NCI-H1417 treated with DMSO at 0.1 percent for 48 hours (cell line): ENCODE results near the gene DHRSX.
"Not testable (repeated sequence)": the region's sequence is repeated elsewhere in the genome, so short reads cannot be mapped to it uniquely, and the experiment has no call there.

Experiments
- DNase-seq: peaks from one replicate; lab custom pipeline; 2025; lab: John Stamatoyannopoulos, UW

Gene DHRSX

DNA sequence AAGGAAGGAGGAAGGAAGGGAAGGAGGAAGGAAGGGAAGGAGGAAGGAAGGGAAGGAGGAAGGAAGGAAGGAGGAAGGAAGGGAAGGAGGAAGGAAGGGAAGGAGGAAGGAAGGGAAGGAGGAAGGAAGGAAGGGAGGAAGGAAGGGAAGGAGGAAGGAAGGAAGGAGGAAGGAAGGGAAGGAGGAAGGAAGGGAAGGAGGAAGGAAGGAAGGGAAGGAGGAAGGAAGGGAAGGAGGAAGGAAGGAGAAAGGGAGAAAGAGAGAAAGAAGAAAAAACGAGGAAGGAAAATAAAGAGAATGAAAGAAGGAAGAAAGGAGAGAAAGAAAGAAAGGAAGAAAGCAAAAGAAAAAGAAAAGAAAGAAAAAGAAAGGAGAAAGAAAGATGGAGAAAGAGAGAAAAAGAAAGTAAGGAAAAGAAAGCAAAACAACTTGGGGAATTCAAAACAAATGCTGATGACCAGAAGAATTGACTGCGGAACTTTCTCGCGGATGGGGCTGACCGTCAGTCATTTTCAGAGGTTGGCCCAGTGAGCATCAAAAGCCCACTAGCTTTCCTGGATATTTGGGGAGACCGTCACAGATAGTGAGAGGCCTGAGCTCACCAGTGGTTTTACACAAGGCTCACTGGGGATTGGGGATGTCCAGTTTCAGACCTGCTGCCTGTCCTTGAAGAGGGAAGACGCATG is 286.5 kb downstream of the DHRSX start:
- not testable (repeated sequence) for DNase-seq

DNA sequence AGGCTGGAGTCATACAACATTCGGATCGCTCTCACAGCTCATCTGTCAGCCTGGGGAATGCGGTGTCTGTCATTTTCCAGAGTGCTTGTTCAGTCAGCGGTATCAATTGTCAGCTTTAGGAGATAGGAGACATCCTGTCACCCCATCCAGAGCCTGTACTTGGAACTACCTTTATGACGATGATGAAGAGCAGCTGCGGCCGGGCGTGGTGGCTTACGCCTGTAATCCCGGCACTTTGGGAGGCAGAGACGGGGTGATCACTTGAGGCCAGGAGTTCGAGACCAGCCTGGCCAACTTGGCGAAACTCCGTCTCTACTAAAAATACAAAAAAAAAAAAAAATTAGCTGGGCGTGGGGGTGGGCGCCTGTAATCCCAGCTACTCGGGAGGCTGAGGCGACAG is 289.1 kb downstream of the DHRSX start:
- DNase-seq: not testable (repeated sequence)

- no peak for DNase-seq
Measured at GRCh38 chrX:2193273-2193592, 307.5 kb downstream of the DHRSX start.

DNA sequence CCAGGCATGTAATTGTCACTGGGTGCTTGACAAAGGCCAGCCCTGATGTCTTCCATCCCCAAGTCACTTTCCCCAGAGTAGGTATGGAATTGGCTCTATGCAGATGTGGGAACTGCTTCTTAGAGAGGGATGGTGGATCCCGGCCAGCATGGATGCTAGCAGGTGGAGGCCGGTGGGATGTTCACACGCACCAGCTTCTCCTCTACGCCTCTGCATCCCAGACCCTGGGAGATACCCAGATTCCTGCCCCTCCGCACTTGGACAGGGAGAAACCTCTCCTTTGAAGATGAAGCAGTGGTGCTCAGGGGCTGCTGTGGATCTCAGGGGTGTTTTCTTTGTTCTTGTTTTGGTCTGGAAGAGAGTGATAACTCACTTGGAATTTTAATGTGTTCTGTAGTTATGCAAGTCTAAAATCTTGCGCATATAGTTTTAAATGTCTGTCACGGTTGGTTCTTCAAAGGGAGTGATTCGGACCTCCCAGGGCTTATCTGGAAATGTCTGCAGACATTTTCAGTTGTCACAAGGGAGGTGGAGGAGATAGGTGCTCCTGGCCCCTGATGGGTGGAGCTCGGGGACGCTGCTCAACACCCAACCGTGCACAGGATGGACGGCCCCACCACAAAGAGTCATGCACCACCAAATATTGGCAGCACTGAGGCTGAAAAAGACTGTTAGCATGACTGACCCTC is 308.0 kb downstream of the DHRSX start:
- DNase-seq: no peak

DNA sequence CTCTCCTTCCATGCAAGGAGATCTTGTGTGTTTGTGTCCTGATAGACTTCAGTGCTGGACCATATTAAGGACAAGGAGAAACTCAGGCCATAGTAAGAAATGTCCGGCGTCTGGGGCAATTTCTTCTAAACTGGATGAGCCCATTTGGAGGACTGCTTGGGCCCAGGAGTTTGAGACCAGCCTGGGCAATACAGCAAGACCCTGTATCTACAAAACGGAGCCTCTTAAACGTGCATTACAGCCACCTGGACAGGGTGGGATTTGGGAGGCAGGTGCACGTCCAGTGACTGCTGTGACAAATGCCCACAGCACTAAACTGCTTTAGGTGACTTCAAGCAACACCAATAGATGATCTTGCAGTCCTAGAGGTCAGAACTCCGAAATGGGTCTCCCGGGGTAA is 311.9 kb downstream of the DHRSX start:
- no peak for DNase-seq

DNA sequence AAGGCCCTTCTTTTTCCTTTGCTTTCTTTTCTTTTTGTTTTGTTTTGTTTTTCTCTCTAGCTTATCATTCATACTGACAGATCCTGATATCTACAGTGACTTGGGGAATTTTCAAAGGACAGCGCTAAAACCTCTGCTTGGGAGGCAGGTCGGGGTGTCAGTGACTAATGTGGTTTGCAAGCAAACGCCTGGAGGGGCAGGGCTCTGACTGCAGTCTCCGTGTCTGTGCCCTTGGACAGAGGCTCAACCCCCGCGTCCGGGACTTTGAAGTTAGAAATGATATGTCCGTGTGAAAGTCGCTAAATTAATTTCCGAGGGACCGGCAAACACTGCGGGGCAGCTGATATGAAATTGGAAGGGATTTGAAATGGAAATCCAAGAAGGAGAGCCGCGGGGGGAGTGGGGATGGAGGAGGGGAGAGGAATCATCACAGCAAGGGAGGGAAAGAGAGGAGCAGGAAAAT is 312.4 kb downstream of the DHRSX start:
- DNase-seq: no peak

DNA sequence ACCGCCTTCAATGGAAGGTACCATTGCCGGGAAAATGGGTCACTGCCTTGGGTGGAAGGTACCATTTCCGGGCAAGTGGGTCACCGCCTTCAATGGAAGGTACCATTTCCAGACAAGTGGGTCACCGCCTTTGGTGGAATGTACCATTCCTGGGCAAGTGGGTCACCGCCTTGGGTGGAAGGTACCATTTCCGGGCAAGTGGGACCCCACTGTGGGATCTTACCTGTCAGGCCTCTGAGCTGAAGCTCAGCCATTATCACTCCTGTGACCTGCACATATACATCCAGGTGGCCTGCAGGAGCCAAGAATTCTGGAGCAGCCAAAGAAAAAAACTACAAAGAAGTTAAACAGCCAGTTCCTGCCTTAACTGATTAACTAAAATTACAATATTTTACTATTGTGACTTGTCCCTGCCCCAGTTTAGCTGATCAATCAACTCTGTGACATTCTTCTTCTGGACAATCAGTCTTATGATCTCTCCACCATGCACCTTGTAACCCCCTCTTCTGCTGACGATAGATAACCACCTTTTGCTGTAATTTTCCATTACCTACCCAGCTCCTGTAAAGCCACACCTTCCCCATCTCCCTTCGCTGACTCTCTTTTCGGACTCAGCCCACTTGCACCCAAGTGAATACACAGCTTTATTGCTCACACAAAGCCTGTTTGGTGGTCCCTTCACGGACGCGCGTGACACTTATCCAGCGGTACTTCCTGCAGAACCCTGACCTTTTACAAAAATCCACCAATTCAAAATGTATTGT is 313.2 kb downstream of the DHRSX start:
- DNase-seq: no peak

DNA sequence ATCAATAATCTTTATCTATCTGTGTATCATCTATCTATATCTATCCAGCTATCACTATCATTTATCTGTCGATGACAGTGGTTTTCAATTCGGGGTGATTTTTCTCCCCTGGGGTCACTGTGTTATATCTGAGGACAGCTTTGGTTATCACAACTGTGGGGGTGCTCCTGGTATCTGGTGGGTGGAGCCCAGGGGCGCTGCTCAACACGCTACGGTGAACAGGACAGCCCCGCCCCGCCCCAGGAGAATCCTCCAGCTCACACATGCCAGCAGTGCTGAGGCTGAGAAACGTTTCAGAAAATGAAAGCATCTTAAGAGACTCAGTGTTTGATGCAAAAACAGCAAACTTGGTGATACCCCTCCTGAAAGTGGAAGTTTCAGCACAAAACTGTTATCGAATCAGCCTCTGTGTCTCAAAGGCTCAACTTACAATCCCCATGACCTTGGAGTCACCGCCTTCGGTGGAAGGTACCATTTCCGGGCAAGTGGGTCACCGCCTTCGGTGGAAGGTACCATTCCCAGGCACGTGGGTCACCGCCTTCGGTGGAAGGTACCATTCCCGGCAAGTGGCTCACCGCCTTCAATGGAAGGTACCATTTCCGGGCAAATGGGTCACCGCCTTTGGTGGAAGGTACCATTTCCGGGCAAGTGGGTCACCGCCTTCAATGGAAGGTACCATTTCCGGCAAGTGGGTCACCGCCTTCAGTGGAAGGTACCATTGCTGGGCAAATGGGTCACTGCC is 315.3 kb downstream of the DHRSX start:
- no peak for DNase-seq

- no peak for DNase-seq
Measured at GRCh38 chrX:2184089-2184488, 316.7 kb downstream of the DHRSX start.

DNA sequence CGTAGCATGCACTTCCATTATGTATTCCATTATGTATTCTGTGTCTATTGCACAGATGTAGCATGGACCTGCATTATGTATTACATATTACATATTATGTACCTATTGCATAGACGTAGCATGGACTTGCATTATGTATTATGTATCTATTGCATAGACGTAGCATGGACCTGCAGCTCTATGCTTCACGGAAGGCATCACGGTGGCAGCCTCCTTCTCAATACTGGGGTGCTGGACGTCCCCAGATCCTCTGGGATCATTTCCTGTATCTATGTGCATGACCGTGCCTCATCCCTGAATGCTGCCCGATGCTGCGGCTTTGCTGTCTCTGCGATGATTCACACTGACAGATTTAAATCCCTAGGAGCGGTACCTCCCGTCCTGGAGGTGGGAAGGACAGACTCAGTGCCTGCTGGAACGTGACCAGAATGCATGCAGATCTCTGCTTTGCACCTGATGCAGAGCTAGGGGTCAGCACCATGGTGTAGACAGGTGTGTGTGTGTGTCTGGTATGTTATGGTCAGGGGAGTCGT is 317.5 kb downstream of the DHRSX start:
- no peak for DNase-seq

- no peak for DNase-seq
Measured at GRCh38 chrX:2177541-2177940, 323.2 kb downstream of the DHRSX start.

DNA sequence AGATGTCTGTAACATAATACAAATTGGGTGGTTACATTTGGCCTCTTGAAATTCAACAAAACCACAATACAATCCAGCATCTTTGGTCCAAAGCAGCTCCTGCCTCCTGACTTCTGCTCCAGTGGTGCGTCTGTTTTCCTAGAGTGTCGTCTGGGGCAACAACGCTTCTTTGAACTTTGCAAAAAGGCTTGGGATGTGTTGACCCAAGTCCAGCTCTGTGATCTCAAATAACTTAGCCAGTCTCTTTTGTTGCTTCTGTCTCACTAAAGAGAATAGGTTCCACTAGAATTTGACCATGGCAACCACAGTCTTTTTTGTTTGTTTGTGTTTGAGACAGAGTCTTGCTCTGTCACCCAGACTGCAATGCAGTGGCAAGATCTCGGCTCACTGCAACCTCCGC is 324.0 kb downstream of the DHRSX start:
- no peak for DNase-seq

GRCh38 chrX:2176274-2176673 is 324.5 kb downstream of the DHRSX start:
- no peak for DNase-seq

DNA sequence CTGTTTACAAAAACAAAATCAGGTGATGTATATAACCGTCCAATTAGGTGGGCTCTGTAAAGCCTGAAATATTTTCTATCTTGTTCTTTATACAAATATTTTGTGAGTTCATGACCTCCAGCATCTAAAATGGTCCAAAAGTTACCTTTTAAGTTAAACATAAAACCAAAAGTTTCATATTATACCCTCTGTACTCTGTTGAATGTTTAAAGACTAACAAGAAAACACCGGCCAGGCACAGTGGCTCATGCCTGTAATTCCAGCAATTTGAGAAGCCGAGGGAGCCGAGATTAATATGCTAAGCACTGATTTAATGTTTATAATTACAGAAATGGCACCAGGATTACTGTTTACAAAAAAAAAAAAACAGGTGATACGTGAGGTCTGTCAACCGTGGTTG is 328.4 kb downstream of the DHRSX start:
- no peak for DNase-seq
